AG04450 (cell line): ENCODE results near the gene DLK2. TPM values are rescaled to one million over a fixed set of nuclear protein-coding genes. Genes with fewer than 3 reads are reported as not detected.

Experiments used
- CTCF ChIA-PET: fragments of 300-600, 350-600 bp; formaldehyde crosslinking; extraction: SDS; loops from one replicate; lab custom pipeline; 2022; ENCODE audit warnings: antibody characterized with exemption, inconsistent platforms; lab: Charles Lee
- POLR2A ChIA-PET: fragments of 350-600 bp; formaldehyde crosslinking; extraction: SDS; loops from one replicate; lab custom pipeline; 2021; ENCODE audit warnings: antibody characterized with exemption, inconsistent platforms; lab: Yijun Ruan, JAX
- DNase-seq: peaks from one replicate; pipeline ENCODE4 v3.0.0-alpha.2; 2011; ENCODE audit warnings: low read depth, low spot score
- H3K27ac ChIP-seq: one replicate; pipeline ENCODE4 v1.5.1; 2012; ENCODE audit warnings: low read depth, low read length, control low read depth
- H3K27me3 ChIP-seq: one replicate; pipeline ENCODE4 v1.6.0; 2012; ENCODE audit warnings: low read length; ENCODE audit not compliant: control insufficient read depth, insufficient read depth
- H3K4me3 ChIP-seq: 2 replicates; pipeline ENCODE4 v1.5.1; 2011; ENCODE audit warnings: mild to moderate bottlenecking, low read depth, low read length, control low read depth
- H3K9me3 ChIP-seq: 2 replicates; pipeline ENCODE4 v1.5.1; 2012; ENCODE audit warnings: low read length; ENCODE audit not compliant: control insufficient read depth, insufficient read depth
- polyA plus RNA-seq: library from polyadenylated mRNA; depleted of rRNA; stranded (reverse); fragments of >200 nt; gene quantifications from 2 replicates; pipeline ENCODE4 v1.2.3, GENCODE V29; 2011
- TF ChIP-seq, protein P1 (sequence below): IDR thresholded peaks from 2 replicates; pipeline ENCODE4 v1.5.1; 2011; ENCODE audit warnings: low read depth, low read length, control low read depth, inconsistent platforms

DLK2 gene
- polyA plus RNA-seq, 1 experiment: 0.62 TPM

DNA sequence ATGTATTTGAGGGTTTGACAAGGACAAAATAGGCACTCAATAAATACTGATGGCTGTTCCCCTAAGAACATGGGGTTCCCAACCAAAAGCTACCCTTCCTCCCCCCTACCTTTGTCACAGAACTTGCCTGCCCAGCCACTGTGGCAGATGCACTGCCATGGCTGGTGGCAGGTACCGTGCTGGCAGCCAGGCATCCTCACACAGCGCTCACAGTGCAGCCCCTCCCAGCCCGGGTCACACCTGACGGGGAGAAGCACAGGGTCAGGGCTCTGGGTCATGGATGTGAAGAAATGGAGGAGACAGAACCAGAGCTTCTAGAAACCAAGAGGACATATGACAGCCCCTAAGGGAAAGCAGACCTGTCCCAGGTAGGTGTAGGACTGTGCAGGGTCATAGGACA lies 2.5 kb downstream of the DLK2 start:
- H3K27me3 ChIP-seq: peaks cover 3% of the 10 kb centered on the region
- DNase-seq: no peak
- H3K27ac ChIP-seq: no peak overlapping the region
- TF ChIP-seq, protein P1, sequence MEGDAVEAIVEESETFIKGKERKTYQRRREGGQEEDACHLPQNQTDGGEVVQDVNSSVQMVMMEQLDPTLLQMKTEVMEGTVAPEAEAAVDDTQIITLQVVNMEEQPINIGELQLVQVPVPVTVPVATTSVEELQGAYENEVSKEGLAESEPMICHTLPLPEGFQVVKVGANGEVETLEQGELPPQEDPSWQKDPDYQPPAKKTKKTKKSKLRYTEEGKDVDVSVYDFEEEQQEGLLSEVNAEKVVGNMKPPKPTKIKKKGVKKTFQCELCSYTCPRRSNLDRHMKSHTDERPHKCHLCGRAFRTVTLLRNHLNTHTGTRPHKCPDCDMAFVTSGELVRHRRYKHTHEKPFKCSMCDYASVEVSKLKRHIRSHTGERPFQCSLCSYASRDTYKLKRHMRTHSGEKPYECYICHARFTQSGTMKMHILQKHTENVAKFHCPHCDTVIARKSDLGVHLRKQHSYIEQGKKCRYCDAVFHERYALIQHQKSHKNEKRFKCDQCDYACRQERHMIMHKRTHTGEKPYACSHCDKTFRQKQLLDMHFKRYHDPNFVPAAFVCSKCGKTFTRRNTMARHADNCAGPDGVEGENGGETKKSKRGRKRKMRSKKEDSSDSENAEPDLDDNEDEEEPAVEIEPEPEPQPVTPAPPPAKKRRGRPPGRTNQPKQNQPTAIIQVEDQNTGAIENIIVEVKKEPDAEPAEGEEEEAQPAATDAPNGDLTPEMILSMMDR: no peak
- no peaks in the 10 kb centered on the region; the same call in 1 of the 2 replicates for H3K9me3 ChIP-seq
- CTCF ChIA-PET: interaction anchor here (1.1 to 5.7 kb wide), 3 partner anchors 14 to 53 kb away, joined by 4 to 53 read pairs (median 4); no protein-coding TSS in a partner anchor
- POLR2A ChIA-PET: interaction anchor here (0.7 kb wide), 1 partner anchor 49 kb away, joined by 3 read pairs; no protein-coding TSS in a partner anchor
- H3K4me3 ChIP-seq: no peak overlapping the region

DNA sequence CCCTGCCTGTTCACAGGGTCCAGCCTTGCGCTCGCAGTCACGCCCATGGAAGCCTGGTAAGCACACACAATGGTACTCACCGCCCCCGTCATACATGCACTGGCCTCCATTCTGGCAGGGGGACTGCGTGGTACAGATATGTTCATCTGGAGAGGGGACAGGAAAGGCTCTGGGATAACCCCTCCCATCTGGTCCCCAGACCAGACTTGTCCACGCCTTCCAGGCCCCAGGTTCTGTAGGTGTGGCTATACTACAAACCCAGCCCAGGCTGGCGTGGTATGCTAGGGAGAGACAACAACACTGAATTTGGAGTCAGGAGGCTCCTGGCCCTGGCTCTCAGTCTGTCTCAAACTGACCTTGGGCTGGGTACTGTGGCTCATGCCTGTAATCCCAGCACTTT lies 3.4 kb downstream of the DLK2 start:
- Histone ChIP-seq H3K27ac (no peak overlapping the region), H3K27me3 (peaks cover 3% of the 10 kb centered on the region), H3K4me3 (no peak overlapping the region), H3K9me3 (no peaks in the 10 kb centered on the region; the same call in 1 of the 2 replicates)
- CTCF ChIA-PET: interaction anchor here (0.6 to 5.7 kb wide), 3 partner anchors 44 to 55 kb away, joined by 3 to 53 read pairs (median 4); no protein-coding TSS in a partner anchor
- DNase-seq: no peak
- POLR2A ChIA-PET: no interaction called here
- TF ChIP-seq, protein P1: no peak

DNA sequence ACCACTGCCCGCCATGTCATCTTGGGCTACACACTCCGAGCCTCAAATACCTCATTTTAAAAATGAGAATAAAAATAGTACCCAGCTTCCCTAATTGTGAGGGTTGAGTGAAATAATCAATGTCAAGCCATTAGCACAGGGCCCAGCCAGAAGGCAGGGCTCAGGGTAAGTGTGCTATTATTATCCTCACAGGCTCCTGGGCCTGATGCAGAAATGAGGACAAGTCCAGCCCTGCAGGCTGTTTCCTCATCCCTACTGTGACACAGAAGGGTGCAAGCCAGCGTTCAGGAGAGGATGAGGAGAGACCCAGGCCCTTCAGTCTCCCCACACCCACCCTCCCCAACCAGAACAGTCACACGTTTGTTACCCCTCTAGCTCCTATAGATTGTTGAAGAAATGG lies 4.0 kb downstream of the DLK2 start:
- POLR2A ChIA-PET: no interaction called here

DNA sequence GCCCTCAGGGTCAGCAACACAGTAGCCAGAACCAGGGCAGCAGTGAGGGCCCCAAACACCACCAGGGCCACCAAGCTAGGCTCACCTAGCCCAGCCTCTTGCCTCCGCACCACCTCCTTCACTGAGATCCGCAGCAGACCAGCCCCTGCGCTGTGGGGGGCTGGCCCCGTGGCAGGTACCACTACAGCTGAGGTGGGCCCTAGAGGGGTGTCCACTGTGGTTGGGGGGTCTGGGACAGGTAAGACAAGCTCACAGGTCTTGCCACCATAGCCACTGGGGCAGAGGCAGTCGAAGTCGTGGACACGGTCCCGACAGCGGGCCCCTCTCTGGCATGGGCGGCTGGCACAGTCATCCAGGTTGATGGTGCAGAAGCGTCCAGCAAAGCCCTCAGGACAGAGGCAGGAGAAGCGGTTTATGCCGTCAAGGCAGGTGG lies 4.6 kb downstream of the DLK2 start:
- no peak overlapping the region for H3K4me3 ChIP-seq
- ChIA-PET POLR2A (no interaction called here), CTCF (interaction anchor here (3.8 kb wide), 1 partner anchor 56 kb away, joined by 10 read pairs; no protein-coding TSS in a partner anchor)
- no peaks in the 10 kb centered on the region; the same call in 1 of the 2 replicates for H3K9me3 ChIP-seq
- TF ChIP-seq, protein P1: no peak
- no peaks in the 10 kb centered on the region for H3K27me3 ChIP-seq
- no peak overlapping the region for H3K27ac ChIP-seq
- DNase-seq: no peak

More for the DNA sequence above, 4.0 kb downstream of the DLK2 start:
- TF ChIP-seq, protein P1: no peak
- CTCF ChIA-PET: interaction anchor here (0.6 kb wide), 1 partner anchor 55 kb away, joined by 3 read pairs; no protein-coding TSS in a partner anchor
- Histone ChIP-seq H3K27ac (no peak overlapping the region), H3K4me3 (no peak overlapping the region), H3K9me3 (no peaks in the 10 kb centered on the region; the same call in 1 of the 2 replicates), H3K27me3 (no peaks in the 10 kb centered on the region)
- no peak for DNase-seq

DNA sequence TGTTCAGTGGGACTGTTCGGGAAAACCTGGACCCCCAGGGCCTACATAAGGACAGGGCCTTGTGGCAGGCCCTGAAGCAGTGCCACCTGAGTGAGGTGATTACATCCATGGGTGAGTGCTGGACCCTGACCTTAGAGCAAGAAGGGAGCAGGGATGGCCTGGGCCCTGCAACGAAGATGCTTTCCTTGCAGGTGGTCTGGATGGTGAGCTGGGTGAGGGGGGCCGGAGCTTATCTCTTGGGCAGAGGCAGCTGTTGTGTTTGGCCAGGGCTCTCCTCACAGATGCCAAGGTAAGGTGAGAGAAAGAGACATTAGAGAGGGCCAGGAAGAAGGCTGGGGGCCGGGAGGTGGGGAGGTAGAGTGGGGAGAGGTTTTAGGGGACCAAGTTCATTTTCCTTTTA lies 6.4 kb downstream of the DLK2 start:
- Histone ChIP-seq H3K9me3 (no peaks in the 10 kb centered on the region), H3K27me3 (no peaks in the 10 kb centered on the region), H3K27ac (no peak overlapping the region), H3K4me3 (no peak overlapping the region)
- ChIA-PET CTCF (interaction anchor here (1.5 to 3.8 kb wide), 2 partner anchors 10 to 58 kb away, joined by 3 to 10 read pairs; no protein-coding TSS in a partner anchor), POLR2A (interaction anchor here (0.6 kb wide), 1 partner anchor 224 kb away, joined by 5 read pairs; no protein-coding TSS in a partner anchor)
- DNase-seq: no peak
- TF ChIP-seq, protein P1: no peak
